CD4-positive, alpha-beta T cell treated with Interleukin-10 for 1 hour (primary cell): ENCODE results near the gene CARHSP1.
A peak's percentile ranks its signal among the peaks of the same experiment; 100 is the strongest.

ENCODE experiments used
- DNase-seq: peaks from one replicate; pipeline ENCODE4 v3.0.0-alpha.2; 2020

CARHSP1 gene

GRCh38 chr16:8869212-8869987, 594 bp upstream of the CARHSP1 start:
- no peak for DNase-seq

DNA sequence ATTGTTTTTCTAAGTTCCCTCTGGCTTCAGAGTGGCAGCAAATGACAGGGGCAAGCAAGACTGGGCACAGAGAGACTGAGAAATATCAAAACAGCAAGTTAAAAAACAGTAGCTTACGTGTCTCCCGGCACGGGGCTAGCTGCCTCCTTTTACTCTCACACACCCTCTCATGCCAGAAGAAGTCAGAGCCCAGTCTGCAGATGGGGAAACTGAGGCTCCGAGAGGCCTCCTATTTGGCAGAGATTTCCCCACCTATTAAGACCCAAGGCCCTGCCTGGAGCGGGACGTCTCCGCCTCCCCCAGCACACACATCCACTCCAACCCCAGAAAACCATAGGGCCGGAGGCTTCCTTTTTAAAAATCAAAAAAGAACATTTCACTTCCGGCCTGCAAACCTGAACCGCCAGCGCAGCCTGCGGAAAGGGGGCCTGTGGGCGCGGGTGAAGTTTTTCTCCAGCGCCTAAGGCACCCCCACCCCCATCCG, 832 bp downstream of the CARHSP1 start:
- peak; percentile 13 for DNase-seq

DNA sequence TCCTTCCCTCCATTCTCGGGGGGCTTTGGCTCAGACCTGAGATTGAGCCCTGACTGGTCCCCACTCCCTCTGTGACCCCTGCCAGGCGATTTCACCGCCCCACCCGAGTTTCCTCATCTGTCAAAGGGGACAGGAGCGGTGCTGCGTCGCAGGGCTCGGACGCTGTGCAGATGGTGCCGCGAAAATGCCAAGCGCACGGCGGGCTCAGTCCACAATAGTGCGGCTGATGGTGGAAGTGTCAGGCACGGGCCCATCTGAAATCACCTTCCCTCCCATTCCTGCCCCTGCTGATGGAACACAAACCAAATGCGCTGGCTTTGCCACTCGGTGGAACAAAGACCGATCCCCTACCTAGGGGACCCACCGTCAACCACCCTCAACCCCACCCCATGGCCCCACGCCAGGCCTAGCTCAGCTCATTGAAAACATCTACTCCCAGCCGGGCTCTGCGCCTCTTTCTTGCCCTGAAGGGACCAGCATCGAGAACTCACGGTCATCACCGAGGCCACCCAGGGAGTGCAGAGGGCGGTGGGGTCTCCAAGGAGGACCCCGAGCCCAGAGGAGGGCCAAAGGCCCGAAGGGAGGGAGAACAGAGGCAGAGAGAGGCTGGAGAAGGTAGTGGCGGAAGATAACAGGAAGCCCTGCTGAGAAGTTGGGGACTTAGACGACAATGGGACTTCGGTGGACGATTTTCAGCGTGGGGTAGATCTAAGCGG, 1.4 kb downstream of the CARHSP1 start:
- DNase-seq: no peak

DNA sequence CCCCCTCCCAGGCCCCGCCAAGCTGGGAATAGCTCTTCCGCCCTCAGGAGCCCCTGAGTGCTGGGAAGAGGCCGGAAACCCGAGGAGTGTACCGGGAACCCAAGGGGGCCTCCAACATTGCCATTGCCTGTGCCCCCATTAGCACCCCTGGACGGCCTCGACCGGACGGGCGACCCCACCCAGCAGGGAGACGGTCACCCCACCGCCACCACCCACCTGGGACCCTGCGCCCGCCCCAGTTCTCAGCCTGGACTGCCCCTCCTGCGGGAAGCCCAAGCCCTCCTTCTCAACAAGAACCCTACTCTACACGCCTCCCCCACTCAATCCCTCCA, 2.0 kb downstream of the CARHSP1 start:
- DNase-seq: no peak

GRCh38 chr16:8866118-8866883, 2.5 kb downstream of the CARHSP1 start:
- DNase-seq: no peak

- DNase-seq: no peak
These were observed 3.5 kb downstream of the CARHSP1 start for GRCh38 chr16:8865145-8865882.

GRCh38 chr16:8864480-8865110, 4.2 kb downstream of the CARHSP1 start:
- no peak for DNase-seq

DNA sequence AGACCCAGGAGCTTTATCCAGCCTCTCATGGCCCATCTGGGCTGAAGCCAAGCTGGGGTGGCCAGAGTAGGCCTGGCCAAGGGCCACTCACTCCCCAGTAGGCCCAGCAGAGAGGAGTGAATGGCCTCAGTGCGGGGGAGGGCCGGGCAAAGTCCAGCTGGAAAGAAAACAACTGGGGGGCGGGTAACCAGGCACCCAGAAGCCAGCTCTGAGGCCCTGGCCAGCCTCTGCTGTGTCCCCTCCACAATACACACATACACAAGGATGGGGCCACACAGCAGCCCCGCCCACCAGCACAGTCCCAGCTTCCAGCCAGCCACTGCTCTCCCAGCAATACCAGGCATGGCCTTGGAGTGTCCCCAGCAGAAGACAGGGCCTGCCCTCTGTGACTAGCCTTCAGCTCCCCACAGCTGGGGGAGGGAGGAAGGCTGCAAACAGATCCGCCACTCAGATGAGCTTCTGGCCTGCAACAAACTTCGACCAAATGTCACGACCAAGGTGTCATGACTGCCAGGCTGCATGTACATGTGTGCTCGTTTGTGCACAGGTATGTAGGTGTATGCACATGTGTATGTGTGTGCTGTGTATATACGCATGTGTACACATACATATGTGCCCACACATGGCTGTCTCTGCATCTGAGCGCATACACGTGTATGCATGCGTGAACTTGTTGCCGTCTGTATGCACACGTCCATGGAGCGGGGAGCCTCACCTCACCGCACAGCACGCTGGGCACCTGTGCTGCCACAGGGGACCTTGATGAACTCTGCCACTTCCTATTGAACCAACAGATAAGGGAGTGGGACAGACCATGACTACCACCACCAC, 5.0 kb downstream of the CARHSP1 start:
- DNase-seq: no peak

GRCh38 chr16:8862309-8863130, 6.3 kb downstream of the CARHSP1 start:
- DNase-seq: no peak

GRCh38 chr16:8861563-8862308, 7.1 kb downstream of the CARHSP1 start:
- DNase-seq: no peak

GRCh38 chr16:8859913-8860881, 8.6 kb downstream of the CARHSP1 start:
- no peak for DNase-seq

- no peak for DNase-seq
These were observed 9.6 kb downstream of the CARHSP1 start for GRCh38 chr16:8858994-8859912.

DNA sequence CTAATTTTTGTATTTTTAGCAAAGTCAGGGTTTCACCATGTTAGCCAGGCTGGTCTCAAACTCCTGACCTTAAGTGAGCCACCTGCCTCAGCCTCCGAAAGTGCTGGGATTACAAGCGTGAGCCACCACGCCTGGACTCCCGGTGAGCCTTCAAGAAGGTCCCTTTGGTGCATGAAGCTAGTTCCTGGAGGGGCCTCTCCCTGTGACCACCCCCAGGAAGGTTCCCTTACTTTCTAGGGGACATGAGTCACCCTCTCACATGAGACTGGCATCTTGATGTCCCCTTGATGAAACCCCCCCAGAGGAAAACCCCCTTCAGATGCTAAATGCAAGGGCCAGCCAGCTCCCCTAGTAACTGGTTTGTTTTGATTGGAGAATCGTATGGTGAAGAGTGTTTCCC, 12.8 kb downstream of the CARHSP1 start:
- no peak for DNase-seq

GRCh38 chr16:8855051-8855786, 13.6 kb downstream of the CARHSP1 start:
- DNase-seq: no peak

GRCh38 chr16:8854298-8854948, 14.4 kb downstream of the CARHSP1 start:
- DNase-seq: no peak

DNA sequence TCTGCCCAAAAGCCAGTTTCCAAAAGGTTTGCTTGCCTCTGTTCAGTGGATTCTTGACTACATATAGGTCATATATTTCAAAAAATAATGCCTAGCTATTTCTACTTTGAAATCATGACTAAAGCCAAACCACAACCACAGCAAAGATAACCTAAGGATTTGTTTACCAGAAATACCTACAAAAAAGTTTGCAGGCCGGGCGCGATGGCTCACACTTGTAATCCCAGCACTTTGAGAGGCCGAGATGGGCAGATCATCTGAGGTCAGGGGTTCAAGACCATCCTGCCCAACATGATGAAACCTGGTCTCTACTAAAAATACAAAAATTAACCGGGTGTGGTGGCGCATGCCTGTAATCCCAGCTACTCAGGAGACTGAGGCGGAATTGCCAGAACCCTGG, 15.2 kb downstream of the CARHSP1 start:
- no peak for DNase-seq
